CD1c-positive myeloid dendritic cell (primary cell): ENCODE measurements around the gene SLC25A5.
"Not testable (repeated sequence)": the region's sequence is repeated elsewhere in the genome, so short reads cannot be mapped to it uniquely, and the experiment has no call there.

ENCODE experiments used
- DNase-seq: peaks from one replicate; pipeline ENCODE4 v3.0.0-alpha.2; 2016; ENCODE audit errors: extremely low spot score

Gene SLC25A5

DNA sequence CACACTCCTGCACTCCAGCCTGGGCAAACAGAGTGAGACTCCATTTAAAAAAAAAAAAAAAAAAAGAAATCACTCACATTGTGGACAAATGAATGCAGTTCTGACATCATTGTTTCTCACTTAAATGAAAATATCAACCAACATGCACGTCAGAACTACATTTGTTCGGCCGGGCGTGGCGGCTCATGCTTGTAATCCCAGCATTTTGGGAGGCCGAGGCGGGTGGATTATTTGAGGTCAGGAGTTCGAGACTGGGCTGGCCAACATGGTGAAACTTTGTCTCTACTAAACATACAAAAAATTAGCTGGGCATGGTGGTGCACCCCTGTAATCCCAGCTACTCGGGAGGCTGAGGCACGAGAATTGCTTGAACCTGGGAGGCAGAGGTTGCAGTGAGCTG, 36.9 kb downstream of the SLC25A5 start:
- DNase-seq, result not testable (repeated sequence)

DNA sequence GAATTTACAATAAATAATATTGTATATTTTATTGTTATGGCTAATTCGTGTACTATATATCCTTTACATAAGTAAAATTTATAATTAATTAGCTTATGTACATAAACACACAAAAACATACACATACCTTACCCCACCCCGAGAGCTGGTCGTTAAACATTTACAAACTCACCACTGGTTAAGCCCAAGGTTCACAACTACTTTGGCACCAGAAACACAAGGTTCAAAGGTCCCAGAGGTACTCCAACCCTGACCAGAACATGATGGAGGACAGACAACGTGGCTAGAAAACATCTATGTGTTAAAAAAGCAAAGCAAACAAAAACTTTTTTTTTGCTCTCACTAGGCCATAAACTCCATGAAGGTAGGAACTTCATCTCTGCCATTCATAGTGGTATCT, 37.7 kb downstream of the SLC25A5 start:
- no peak for DNase-seq

GRCh38 chrX:119507206-119507605, 39.0 kb downstream of the SLC25A5 start:
- no peak for DNase-seq

DNA sequence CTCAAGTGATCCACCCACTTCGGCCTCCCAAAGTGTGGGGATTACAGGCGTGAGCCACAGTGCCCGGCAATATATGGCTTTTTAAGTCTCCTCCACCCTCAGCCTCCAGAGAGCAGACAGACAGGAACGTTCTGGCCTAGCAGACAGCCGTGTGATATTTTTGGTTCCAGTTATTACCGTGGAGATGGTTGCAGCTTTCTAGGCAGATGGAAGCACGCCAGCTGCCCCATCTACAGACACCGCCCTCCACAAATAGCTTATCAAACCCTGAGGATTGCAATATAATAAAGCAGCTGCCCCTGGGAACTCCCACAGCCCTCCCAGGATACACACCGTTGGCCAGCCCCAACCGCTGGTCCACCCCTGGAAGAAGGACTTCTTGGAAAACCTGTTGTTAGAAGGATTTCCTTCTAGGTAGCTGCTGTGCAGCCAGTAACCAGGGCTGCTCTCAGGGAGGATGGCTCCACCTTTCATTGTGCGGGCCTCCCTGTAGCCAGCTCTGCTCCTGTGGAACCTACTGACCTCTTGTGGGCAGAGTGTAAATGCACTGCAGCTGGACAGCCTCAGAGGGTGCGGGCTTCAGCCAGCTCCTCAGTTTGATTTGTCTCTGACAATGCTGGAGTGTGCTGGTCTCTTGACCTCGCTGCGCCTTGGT, 44.0 kb downstream of the SLC25A5 start:
- peak; percentile 58 for DNase-seq

DNA sequence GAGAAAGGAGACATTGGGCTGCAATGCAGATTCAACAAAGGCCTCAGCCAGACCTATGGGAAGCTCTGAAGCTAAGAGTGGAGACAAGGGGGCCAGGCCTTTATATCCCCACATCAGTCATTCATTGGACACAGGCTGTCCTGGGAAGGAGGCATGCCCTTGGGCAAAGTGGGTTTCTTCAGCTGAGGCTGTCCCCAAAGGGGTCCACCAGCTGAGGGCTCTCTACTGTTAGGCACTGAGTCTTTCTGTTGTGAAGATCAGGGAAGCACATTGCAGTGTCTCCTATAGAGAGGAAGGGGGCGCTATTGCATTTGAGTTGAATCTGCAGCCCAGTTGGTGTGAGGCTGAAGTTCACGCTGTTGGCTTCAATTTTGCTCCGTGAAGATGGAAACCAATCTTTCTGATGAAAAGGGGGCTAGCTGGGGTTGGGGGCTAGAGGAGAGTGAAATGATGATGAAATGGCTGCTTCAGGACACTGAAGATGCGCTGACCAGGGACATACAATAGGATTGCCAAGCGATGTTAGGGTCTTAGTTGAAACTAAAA, 48.0 kb downstream of the SLC25A5 start:
- peak; percentile 73 for DNase-seq

DNA sequence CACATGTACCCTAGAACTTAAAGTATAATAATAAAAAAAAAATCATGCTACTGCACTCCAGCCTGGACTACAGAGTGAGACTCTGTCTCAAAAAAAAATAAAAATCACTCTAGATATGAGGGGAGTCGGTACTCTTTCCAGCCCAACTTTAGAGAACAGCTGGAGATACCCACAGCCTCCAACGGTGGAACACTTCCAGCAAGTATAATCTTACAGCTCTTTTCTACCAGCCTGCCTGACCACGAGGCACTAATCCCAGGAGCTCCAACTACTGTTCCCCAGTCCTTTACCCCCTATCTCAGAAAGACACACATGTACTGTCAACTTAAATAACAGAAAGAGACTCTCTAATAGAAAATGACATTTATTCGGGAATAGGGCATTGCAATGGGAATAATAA, 50.1 kb downstream of the SLC25A5 start:
- no peak for DNase-seq
